ENCODE measurements around the gene RNF144B.

RNF144B gene

GRCh38 chr6:18492972-18493371, 105.8 kb downstream of the RNF144B start:
- DNase-seq: no peak

- no peak for DNase-seq
These were observed 106.3 kb downstream of the RNF144B start for GRCh38 chr6:18493382-18493891.

- no peak for DNase-seq
These were observed 106.8 kb downstream of the RNF144B start for GRCh38 chr6:18493925-18494324.

GRCh38 chr6:18495236-18495635, 108.1 kb downstream of the RNF144B start:
- DNase-seq: no peak

GRCh38 chr6:18496462-18496861, 109.3 kb downstream of the RNF144B start:
- DNase-seq: no peak

GRCh38 chr6:18497006-18497405, 109.9 kb downstream of the RNF144B start:
- no peak for DNase-seq

GRCh38 chr6:18498408-18498807, 111.3 kb downstream of the RNF144B start:
- DNase-seq: no peak

GRCh38 chr6:18500921-18501662, 113.9 kb downstream of the RNF144B start:
- DNase-seq: no peak

GRCh38 chr6:18501663-18502013, 114.5 kb downstream of the RNF144B start:
- DNase-seq: no peak

GRCh38 chr6:18503206-18503592, 116.0 kb downstream of the RNF144B start:
- no peak for DNase-seq

GRCh38 chr6:18503593-18504231, 116.6 kb downstream of the RNF144B start:
- DNase-seq: peak; percentile 65

GRCh38 chr6:18504232-18504596, 117.1 kb downstream of the RNF144B start:
- no peak for DNase-seq

- no peak for DNase-seq
These were observed 119.3 kb downstream of the RNF144B start for GRCh38 chr6:18506382-18507017.

GRCh38 chr6:18507018-18507415, 119.9 kb downstream of the RNF144B start:
- no peak for DNase-seq

GRCh38 chr6:18507561-18507960, 120.4 kb downstream of the RNF144B start:
- DNase-seq: no peak

- no peak for DNase-seq
These were observed 122.9 kb downstream of the RNF144B start for GRCh38 chr6:18509871-18510643.

- no peak for DNase-seq
These were observed 123.5 kb downstream of the RNF144B start for GRCh38 chr6:18510644-18511033.

GRCh38 chr6:18511211-18511610, 124.1 kb downstream of the RNF144B start:
- no peak for DNase-seq

- DNase-seq: no peak
These were observed 126.2 kb downstream of the RNF144B start for GRCh38 chr6:18513253-18513798.

- no peak for DNase-seq
These were observed 127.0 kb downstream of the RNF144B start for GRCh38 chr6:18514180-18514579.

- DNase-seq: no peak
These were observed 128.6 kb downstream of the RNF144B start for GRCh38 chr6:18515767-18516166.

Data from DMS79 (cell line).